Measurements from ENCODE around the gene ARHGAP24. TPM values are rescaled to one million over a fixed set of nuclear protein-coding genes. Genes with fewer than 3 reads are reported as not detected.

The ARHGAP24 gene
- total and polyA plus RNA-seq, 12 donors: 6.7 to 35.5 (median 23.9) TPM

DNA sequence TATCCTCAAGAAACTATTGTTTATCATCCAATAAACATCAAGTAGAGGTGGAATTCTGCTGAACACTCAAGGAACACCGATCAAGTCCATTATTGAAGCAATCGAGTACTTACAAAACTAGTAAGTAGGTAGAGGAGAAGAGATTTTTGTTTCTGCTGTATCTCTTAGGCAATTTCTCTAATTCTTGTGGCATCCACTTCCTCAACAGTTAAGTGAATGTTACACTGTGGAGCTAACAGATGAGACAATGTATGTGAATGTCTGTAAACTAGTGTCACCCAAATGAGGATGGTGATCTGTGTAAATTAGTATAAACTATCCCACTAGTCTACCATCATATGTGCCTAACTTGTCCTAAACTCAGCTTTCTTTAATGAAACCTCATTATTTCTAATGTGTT, 261.6 kb downstream of the ARHGAP24 start:
- ATAC-seq: no peak
- peaks cover 0 to 66% (median 25%) of the 10 kb centered on the region in 9 donors for H3K4me1 ChIP-seq
- H3K4me3 ChIP-seq: no peak overlapping the region
- TF ChIP-seq, protein P1, sequence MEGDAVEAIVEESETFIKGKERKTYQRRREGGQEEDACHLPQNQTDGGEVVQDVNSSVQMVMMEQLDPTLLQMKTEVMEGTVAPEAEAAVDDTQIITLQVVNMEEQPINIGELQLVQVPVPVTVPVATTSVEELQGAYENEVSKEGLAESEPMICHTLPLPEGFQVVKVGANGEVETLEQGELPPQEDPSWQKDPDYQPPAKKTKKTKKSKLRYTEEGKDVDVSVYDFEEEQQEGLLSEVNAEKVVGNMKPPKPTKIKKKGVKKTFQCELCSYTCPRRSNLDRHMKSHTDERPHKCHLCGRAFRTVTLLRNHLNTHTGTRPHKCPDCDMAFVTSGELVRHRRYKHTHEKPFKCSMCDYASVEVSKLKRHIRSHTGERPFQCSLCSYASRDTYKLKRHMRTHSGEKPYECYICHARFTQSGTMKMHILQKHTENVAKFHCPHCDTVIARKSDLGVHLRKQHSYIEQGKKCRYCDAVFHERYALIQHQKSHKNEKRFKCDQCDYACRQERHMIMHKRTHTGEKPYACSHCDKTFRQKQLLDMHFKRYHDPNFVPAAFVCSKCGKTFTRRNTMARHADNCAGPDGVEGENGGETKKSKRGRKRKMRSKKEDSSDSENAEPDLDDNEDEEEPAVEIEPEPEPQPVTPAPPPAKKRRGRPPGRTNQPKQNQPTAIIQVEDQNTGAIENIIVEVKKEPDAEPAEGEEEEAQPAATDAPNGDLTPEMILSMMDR (IDR thresholded peaks at IDR 0.05): no peak
- peak overlapping the region in 1 of 10 donors; percentile 84 for H3K27ac ChIP-seq
- H3K27me3 ChIP-seq: no peaks in the 10 kb centered on the region
- intact Hi-C loops (cut with DNase I): loop anchor here in 1 of 10 donors (10.0 kb wide), 1 partner anchor 262 kb away; the partner anchor contains the start of gene ARHGAP24
- H3K36me3 ChIP-seq: no peaks in the 10 kb centered on the region
- 86 to 94% methylated on average over 2 of the region's 2 CpGs for WGBS, 2 donors
- DNase-seq: no peak
- no peaks in the 10 kb centered on the region for H3K9me3 ChIP-seq

DNA sequence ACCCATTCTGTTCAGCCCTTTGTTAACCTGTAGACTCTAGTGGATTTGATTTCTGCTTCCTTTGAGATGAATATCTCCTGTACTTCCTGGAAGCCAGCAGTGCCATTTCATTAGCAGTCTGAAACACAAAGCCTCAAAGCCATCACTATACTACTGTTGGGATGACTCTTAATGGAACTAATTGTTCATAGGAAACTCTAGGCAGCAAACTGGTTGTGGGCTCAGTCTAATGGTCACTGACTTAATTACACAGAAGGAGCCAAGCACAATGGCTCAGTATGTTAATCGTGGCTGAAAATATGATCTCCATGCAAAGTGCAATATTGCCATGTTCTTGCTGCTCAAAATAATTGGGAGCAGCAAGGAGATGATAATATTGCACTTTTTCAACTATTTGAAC, 262.3 kb downstream of the ARHGAP24 start:
- 84 to 90% methylated on average over 1 of the region's 1 CpG for WGBS, 2 donors

DNA sequence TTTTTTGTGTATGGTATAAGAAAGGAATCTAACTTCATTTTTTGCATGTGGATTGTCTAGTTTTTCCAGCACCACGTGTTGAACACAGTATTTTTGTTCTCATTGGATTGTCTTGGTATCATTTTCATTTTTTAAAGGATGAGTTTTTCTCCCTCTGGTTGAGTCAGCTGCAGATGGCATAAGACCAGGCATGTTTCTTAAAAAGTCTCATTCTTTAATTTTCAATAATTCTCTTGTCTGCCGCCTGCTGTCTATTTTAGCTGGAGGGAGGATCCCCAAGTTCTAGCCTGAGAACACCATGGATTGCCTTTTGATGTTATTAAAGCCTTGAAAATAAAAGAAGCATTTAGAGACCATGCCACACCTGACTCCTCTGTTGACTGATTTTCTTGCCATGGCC, 263.8 kb downstream of the ARHGAP24 start:
- H3K36me3 ChIP-seq: no peaks in the 10 kb centered on the region
- H3K4me1 ChIP-seq: peaks cover 0 to 73% (median 32%) of the 10 kb centered on the region in 9 donors
- H3K27me3 ChIP-seq: no peaks in the 10 kb centered on the region
- H3K9me3 ChIP-seq: no peaks in the 10 kb centered on the region
- ATAC-seq (no peak), DNase-seq (no peak)
- WGBS, 2 donors: 82 to 91% methylated on average over 2 of the region's 2 CpGs
- TF ChIP-seq, protein P1 (IDR thresholded peaks at IDR 0.05): no peak
- intact Hi-C loops (cut with DNase I): loop anchor here in 1 of 10 donors (10.0 kb wide), 1 partner anchor 264 kb away; the partner anchor contains the start of gene ARHGAP24
- H3K27ac ChIP-seq: no peak overlapping the region
- no peak overlapping the region for H3K4me3 ChIP-seq

More for the DNA sequence above, 262.3 kb downstream of the ARHGAP24 start:
- ATAC-seq: no peak
- Histone ChIP-seq H3K4me3 (no peak overlapping the region), H3K27ac (peak overlapping the region in 1 of 10 donors; percentile 84), H3K4me1 (peaks cover 0 to 68% (median 29%) of the 10 kb centered on the region in 9 donors), H3K9me3 (no peaks in the 10 kb centered on the region), H3K27me3 (no peaks in the 10 kb centered on the region), H3K36me3 (no peaks in the 10 kb centered on the region)
- intact Hi-C loops (cut with DNase I): loop anchor here in 1 of 10 donors (10.0 kb wide), 1 partner anchor 262 kb away; the partner anchor contains the start of gene ARHGAP24
- TF ChIP-seq, protein P1 (IDR thresholded peaks at IDR 0.05): no peak
- DNase-seq: no peak

DNA sequence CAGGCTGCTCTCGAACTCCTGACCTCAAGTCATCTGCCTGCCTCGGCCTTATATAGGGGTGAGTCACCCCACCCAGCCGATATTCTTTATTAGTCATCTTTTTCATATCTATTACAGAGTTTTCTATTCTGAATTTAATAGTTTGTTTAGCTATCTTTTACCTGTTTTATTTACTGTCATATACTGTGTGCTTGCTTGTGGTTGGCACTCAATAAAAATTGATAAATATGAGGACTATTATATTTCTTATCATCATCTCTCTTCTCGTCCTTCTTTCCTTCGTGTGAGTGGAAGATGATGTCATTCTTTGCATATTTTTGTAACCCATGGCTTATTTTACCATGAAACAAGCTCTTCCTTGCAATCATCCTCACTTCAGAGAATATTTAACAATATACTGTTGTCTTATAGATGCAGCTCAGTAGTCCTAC, 265.5 kb downstream of the ARHGAP24 start:
- H3K4me1 ChIP-seq: peaks cover 0 to 68% (median 19%) of the 10 kb centered on the region in 9 donors
- no peak for ATAC-seq

More for the DNA sequence above, 265.5 kb downstream of the ARHGAP24 start:
- Histone ChIP-seq H3K27ac (peak overlapping the region in 3 of 10 donors; percentile 43 to 89 (median 45)), H3K4me3 (no peak overlapping the region), H3K27me3 (no peaks in the 10 kb centered on the region), H3K36me3 (no peaks in the 10 kb centered on the region), H3K9me3 (no peaks in the 10 kb centered on the region)
- TF ChIP-seq, protein P1 (IDR thresholded peaks at IDR 0.05): no peak
- 58% methylated on average over 5 of the region's 5 CpGs for WGBS, 2 donors
- intact Hi-C loops (cut with DNase I): loop anchor here (5.0 to 10.0 kb wide), 13 partner anchors 86 to 656 kb away; partner anchors contain the start of gene ARHGAP24 (in 1 of the 10)
- no peak for DNase-seq
